Stimulated activated CD4-positive, alpha-beta T cell treated with anti-CD3 and anti-CD28 coated beads, Interleukin-2, amount 100 ng/mL, for 24 hours (primary cell): ENCODE results near the gene SLC41A3.
A peak's percentile ranks its signal among the peaks of the same experiment; 100 is the strongest.

ENCODE experiments used
- DNase-seq, 2 donors: peaks; one replicate each; pipeline ENCODE4 v3.0.0-alpha.2; 2020

The SLC41A3 gene

DNA sequence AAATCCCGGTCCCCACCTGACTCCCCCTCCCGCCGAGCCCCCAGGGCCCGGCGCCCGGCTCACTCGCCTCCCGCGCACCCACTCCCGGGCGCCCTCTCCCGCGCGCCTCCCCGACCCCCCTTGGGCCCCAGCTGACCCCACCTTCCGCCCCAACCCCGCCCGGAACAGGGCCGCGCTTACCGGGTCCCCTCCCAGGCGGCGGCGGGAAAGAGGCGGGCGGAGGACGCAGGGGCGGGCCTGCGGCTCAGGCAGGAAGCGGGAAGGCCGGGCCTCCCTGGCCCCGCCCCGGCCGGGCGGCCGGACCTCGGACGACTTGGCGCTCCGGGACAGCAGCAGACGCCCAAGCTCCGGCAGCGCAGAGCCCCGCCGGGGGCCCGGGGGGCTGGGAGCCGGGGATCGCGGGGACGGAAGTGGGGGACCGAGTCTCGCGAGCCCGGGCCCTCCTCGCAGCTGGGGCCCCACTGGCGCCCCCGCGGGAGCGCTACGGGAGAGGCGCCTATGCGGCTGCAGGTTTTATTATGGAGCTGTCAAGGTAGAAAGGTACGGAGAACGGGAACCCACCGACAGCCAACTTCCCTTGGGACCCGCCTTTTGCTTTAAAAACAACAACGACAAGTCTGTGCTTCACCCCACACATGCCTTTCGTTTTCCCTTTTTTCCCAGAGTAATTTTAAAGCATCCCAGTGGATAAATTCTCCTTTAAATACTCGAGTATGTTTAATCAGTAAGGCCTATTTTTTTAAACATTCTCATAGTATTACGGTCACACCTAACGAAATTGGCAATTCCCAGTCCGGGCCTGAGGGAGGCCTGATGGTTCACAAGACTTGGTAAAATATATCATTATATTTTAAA lies at the start of gene SLC41A3:
Gene SLC41A3, minus strand, starts transcription at position 212 of the 855 bp plus-strand sequence. CDS start 15,905 bp downstream, outside the sequence.
- DNase-seq = peak; percentile 88 to 92

- DNase-seq = peak in 1 of 2 donors; percentile 8
Observed at GRCh38 chr3:126133606-126134005, 49.7 kb upstream of the SLC41A3 start.

DNA sequence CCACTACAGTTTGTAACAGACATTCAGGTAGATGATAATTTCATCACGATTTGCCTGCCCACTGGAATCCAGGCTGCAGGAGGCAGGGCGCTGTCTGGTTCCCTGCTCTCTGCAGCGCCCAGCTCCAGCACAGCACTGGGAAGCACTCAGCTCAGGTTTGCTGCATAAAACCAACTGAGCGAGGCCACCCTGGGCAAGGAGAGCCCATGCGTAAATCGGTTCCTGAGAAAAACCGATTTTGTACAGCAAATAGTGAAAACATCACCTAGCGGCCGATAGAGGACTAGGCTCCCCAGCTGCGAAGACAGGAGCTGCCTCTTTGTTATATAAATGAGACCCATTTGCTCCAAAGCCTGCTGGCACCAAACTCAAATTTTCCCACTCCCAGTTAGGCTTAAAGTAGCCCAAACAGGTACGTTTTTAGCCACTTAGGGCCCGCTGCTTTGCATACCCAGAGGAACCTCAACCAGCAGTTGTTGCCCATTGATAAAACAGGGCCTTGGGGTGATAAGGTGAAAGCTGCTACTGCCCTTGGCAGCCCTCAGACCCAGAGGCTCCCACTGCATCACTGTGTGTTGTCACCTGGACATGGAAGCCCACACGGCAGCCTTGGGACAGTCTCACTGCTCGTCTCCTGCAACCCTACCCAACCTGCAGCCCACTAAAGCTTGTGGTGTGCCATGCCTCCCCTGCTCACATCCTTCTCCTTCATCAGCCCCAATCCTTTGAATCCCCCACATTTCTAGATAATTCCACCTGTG lies 49.0 kb upstream of the SLC41A3 start:
- peak in 1 of 2 donors; percentile 11 for DNase-seq

- peak in 1 of 2 donors; percentile 14 for DNase-seq
Observed at GRCh38 chr3:126131881-126132750, 48.2 kb upstream of the SLC41A3 start.

GRCh38 chr3:126130981-126131745 lies 47.2 kb upstream of the SLC41A3 start:
- peak in 1 of 2 donors; percentile 6 for DNase-seq

DNA sequence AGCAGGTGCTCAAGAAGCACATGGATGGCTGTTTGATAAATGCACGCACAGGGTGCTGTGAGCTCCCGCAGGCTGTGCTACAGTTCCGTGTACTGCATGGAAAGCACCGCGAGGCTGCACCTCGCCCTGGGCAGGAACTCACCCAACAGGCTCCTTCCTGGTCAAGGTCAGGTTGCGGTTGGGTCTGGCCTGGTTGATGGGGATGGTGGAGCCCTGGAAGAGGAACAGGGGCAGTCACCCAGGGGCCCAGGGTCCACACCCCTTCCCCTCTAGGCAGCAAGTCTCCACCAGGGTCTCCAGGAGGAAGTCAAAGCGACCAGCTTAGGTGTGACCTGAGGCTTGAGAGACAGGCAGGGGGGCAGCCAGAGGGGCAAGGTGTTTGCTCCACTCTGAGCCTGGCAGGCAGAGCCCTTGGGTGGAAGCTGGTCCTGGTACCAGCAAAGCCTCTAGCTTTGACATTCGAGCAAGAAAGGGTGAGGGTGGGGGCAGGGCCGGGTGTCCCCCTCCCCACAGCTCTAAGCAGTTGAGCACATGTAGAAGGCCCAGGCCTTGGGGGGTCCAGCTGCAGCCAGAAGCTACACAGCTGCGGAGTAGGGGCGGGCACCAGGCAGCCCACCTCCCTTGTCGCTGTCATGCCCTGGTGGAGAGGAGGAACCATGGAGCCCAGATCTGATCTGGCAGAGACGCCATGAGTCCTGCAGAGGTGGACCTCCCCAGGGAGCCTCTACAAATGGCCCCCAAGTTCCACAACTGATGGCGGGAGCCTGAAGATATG lies 46.3 kb upstream of the SLC41A3 start:
- peak in 1 of 2 donors; percentile 12 for DNase-seq

- peak in 1 of 2 donors; percentile 13 for DNase-seq
Observed at GRCh38 chr3:126129398-126129891, 45.5 kb upstream of the SLC41A3 start.

GRCh38 chr3:126128504-126129397 lies 44.8 kb upstream of the SLC41A3 start:
- peak in 1 of 2 donors; percentile 13 for DNase-seq

GRCh38 chr3:126127904-126128303 lies 44.0 kb upstream of the SLC41A3 start:
- no peak for DNase-seq

DNA sequence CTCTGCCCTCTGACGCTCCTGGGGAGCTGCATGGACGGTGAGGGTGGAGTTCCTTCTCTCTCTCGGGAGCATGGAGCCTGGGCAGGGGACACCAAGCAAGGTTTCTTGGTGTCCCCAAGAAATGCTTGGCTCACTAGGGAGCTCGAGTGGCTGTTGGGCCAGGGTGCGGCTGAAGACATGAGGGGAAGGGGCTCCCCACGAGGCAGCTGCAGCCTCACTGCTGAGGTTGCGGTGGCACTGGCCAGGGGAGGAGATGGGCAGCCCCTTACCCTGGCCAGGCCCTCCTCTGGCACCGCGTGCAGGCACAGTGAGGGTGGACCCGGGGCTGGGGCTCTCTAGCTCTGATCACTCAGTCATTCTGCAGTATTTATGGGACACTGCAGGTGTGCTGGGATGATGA lies 43.5 kb upstream of the SLC41A3 start:
- DNase-seq = no peak

- DNase-seq = no peak
Observed at GRCh38 chr3:126126811-126127431, 43.0 kb upstream of the SLC41A3 start.

DNA sequence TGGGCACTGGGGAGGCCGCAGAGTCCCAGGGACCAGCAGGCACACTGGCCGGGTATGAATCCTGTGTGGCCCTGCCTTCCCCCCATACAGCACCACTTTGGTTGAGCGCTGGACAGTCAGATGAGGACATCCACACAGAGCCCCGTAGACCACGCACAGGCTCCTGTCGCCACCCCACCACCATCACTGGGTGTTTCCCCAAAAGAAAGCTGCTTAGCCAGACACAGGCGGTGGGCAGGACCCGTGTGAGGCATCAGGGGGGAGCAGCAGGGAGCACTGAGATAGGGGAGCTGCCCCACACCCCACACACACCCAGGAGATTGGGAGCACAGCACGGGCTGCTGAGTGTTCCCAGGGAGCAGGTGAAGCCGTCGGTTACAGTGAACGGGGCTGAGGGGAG lies 42.4 kb upstream of the SLC41A3 start:
- DNase-seq = no peak

GRCh38 chr3:126125781-126126251 lies 41.9 kb upstream of the SLC41A3 start:
- no peak for DNase-seq

GRCh38 chr3:126125341-126125740 lies 41.4 kb upstream of the SLC41A3 start:
- peak in 1 of 2 donors; percentile 11 for DNase-seq

GRCh38 chr3:126124896-126125295 lies 41.0 kb upstream of the SLC41A3 start:
- peak in 1 of 2 donors; percentile 7 for DNase-seq

- DNase-seq = peak in 1 of 2 donors; percentile 13
Observed at GRCh38 chr3:126124148-126124868, 40.4 kb upstream of the SLC41A3 start.

GRCh38 chr3:126121632-126122031 lies 37.7 kb upstream of the SLC41A3 start:
- DNase-seq = no peak

GRCh38 chr3:126121074-126121473 lies 37.1 kb upstream of the SLC41A3 start:
- no peak for DNase-seq
